ENCODE results near the gene ITGA3. TPM values are rescaled to one million over a fixed set of nuclear protein-coding genes. Genes with fewer than 3 reads are reported as not detected.

ITGA3 gene
- total and polyA plus RNA-seq, 2 of the 13 experiments (the other 11 are each of a cell fraction or from before 2014, with no cell fraction given) = 0.48 to 0.69 TPM

DNA sequence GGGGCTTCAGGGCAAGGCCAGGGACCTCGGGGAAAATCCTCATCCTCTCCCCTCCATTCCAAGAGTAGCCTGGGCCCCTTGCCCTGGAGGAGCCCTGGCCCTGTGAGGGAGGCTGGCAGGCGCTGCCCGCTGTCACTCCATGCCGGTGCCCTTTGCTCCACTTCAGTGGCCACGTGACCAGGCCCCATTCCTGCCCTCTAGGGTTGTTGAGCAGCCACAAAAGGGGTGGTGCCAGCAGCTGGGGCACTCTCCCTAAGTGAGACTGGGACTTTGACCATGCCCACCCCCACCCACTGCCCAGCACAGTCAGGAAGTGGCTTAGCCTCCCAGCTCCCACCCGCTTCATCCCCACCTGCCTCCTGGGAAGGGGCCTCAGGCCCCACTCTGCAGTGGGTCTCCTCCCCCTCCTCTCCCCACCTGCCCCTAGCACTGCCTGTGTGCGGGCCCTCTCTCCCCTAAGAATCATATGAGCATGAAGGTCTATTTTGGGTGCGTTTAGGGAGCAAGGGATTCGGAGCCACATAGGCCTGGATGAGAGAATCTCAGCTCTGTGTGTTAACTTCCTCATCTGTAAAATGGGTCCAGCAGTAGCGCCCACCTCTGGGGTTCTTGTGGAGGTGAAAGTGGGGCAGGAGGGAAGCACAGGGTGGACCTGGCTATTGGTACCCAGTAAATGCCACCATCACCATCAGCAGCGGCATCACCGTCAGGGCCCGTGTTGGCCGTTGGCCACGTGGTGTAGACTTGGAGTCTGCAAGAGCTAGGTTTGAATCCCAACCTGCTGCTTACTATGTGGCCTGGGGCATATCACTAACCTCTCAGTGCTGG, 46.5 kb downstream of the ITGA3 start:
- peaks cover 38% of the 10 kb centered on the region for H3K4me1 ChIP-seq (ENCODE audit: insufficient read depth, low read length)
- H3K79me2 ChIP-seq (ENCODE audit: insufficient read depth, low read length) = no peaks in the 10 kb centered on the region
- H3K4me3 ChIP-seq (replicated peaks in 1 of 3; ENCODE audit: insufficient read depth in 1 of 3, low read depth in 2 of 3, low read length in 3 of 3) = peak overlapping the region in 2 of 3 experiments; percentile 27 to 49; a peak in 4 of 6 replicates
- peak; percentile 87 for ATAC-seq
- H3K9ac ChIP-seq (ENCODE audit: insufficient read depth, low read depth, low read length) = peak overlapping the region; percentile 46
- H3K9me3 ChIP-seq (ENCODE audit: low read length) = no peaks in the 10 kb centered on the region
- peak overlapping the region; percentile 63 for H3K4me2 ChIP-seq (ENCODE audit: low read depth, low read length)
- WGBS (ENCODE audit: low lambda C conversion rate) = 53% methylated on average over 13 of the region's 15 CpGs
- peak overlapping the region; percentile 68 for H3K27ac ChIP-seq (ENCODE audit: extremely low read length, insufficient read depth, low read length)
- DNase-seq (ENCODE audit: low spot score) = peak; percentile 92
- peaks cover 0 to 3% of the 10 kb centered on the region in 2 experiments; a peak in 1 of 5 replicates for H3K36me3 ChIP-seq (replicated peaks in 1 of 2; ENCODE audit: control insufficient read depth in 1 of 2, insufficient read depth in 2 of 2, low read length in 2 of 2)
- H3K27me3 ChIP-seq (ENCODE audit: control insufficient read depth in 1 of 2, insufficient read depth in 2 of 2, low read length in 2 of 2) = no peaks in the 10 kb centered on the region
- in situ Hi-C loops (cut with HindIII; ENCODE audit: extremely low pct_ligation_motif_present, low pct_unique_long_range_greater_than_20kb) = no loop called here
- H2AFZ ChIP-seq (ENCODE audit: low read length) = no peak overlapping the region
- intact Hi-C loops (cut with micrococcal nuclease; ENCODE audit: unreplicated experiment) = no loop called here
- H4K20me1 ChIP-seq (ENCODE audit: insufficient read depth, low read length) = no peaks in the 10 kb centered on the region
- peak; percentile 91 for FAIRE-seq
- POLR2A ChIA-PET = interaction anchor here (0.6 to 2.9 kb wide), 8 partner anchors 8 to 244 kb away, joined by 3 to 32 read pairs (median 4); partner anchors contain the start of gene XYLT2
- CTCF ChIA-PET (ENCODE audit: low intra/inter-chr PET ratio, low total read pairs) = no interaction called here
- no TSS peak for BruUV-seq (replicated peaks)
- TF ChIP-seq NCOA2 (CRISPR knock-in tag; IDR thresholded peaks at IDR 0.05) = peak; percentile 59
- TF ChIP-seq, protein P1, sequence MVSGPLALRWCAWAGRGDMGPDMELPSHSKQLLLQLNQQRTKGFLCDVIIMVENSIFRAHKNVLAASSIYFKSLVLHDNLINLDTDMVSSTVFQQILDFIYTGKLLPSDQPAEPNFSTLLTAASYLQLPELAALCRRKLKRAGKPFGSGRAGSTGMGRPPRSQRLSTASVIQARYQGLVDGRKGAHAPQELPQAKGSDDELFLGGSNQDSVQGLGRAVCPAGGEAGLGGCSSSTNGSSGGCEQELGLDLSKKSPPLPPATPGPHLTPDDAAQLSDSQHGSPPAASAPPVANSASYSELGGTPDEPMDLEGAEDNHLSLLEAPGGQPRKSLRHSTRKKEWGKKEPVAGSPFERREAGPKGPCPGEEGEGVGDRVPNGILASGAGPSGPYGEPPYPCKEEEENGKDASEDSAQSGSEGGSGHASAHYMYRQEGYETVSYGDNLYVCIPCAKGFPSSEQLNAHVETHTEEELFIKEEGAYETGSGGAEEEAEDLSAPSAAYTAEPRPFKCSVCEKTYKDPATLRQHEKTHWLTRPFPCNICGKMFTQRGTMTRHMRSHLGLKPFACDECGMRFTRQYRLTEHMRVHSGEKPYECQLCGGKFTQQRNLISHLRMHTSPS (CRISPR knock-in tag; IDR thresholded peaks at IDR 0.05; ENCODE audit: low read depth) = peak; percentile 100
- TF ChIP-seq, protein P2, sequence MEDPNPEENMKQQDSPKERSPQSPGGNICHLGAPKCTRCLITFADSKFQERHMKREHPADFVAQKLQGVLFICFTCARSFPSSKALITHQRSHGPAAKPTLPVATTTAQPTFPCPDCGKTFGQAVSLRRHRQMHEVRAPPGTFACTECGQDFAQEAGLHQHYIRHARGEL (CRISPR knock-in tag; IDR thresholded peaks at IDR 0.05) = 0 out of 2 replicates have a peak, but pooled peaks have one; percentile 46
- TF ChIP-seq HIVEP1 (CRISPR knock-in tag; IDR thresholded peaks at IDR 0.05) = peak; percentile 9; the same call in 1 of the 2 replicates
- TF ChIP-seq RAD51 (IDR thresholded peaks at IDR 0.05; ENCODE audit: borderline replicate concordance) = peak; percentile 91
- TF ChIP-seq, protein P3, sequence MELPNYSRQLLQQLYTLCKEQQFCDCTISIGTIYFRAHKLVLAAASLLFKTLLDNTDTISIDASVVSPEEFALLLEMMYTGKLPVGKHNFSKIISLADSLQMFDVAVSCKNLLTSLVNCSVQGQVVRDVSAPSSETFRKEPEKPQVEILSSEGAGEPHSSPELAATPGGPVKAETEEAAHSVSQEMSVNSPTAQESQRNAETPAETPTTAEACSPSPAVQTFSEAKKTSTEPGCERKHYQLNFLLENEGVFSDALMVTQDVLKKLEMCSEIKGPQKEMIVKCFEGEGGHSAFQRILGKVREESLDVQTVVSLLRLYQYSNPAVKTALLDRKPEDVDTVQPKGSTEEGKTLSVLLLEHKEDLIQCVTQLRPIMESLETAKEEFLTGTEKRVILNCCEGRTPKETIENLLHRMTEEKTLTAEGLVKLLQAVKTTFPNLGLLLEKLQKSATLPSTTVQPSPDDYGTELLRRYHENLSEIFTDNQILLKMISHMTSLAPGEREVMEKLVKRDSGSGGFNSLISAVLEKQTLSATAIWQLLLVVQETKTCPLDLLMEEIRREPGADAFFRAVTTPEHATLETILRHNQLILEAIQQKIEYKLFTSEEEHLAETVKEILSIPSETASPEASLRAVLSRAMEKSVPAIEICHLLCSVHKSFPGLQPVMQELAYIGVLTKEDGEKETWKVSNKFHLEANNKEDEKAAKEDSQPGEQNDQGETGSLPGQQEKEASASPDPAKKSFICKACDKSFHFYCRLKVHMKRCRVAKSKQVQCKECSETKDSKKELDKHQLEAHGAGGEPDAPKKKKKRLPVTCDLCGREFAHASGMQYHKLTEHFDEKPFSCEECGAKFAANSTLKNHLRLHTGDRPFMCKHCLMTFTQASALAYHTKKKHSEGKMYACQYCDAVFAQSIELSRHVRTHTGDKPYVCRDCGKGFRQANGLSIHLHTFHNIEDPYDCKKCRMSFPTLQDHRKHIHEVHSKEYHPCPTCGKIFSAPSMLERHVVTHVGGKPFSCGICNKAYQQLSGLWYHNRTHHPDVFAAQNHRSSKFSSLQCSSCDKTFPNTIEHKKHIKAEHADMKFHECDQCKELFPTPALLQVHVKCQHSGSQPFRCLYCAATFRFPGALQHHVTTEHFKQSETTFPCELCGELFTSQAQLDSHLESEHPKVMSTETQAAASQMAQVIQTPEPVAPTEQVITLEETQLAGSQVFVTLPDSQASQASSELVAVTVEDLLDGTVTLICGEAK (IDR thresholded peaks at IDR 0.05) = no peak
- TF ChIP-seq, protein P3 (CRISPR knock-in tag; IDR thresholded peaks at IDR 0.05) = no peak
- TF ChIP-seq, protein P4, sequence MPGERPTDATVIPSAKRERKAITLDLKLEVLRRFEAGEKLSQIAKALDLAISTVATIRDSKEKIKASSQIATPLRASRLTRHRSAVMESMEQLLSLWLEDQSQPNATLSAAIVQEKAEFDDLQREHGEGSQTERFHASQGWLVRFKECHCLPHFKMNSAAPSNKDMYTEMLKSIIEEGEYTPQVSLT (CRISPR knock-in tag; IDR thresholded peaks at IDR 0.05; ENCODE audit: borderline replicate concordance, low read depth) = 0 out of 2 replicates have a peak, but pooled peaks have one; percentile 28
- TF ChIP-seq ZNF225 (CRISPR knock-in tag; IDR thresholded peaks at IDR 0.05) = no peak
- TF ChIP-seq MYPOP (CRISPR knock-in tag; IDR thresholded peaks at IDR 0.05) = no peak
